Hepatic stellate cell (primary cell): ENCODE measurements around the gene SLN.
A peak's percentile ranks its signal among the peaks of the same experiment; 100 is the strongest.

Experiments used
- DNase-seq: peaks from one replicate; pipeline ENCODE4 v3.0.0; 2011; ENCODE audit warnings: low spot score

The SLN gene

GRCh38 chr11:107719557-107720302, 7.9 kb upstream of the SLN start:
- no peak for DNase-seq

DNA sequence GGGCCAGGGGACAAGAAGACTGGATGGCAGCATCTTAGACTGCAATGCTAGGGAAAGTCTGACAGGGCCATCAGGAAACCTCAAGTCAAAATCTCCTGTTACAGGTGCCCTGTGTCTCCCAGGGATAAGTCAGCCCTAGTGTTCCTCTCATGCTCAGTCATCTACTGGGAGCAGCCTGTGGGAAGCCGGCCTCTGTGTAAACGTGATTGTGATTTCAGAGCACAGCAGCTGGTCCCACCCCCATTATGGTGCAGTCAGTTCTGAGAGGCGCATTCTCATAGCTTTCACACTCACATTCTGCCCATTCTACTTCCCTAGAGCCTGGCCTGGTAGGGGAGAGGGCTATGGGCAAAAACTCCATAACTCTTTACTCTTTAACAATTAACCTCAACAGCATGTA, 7.2 kb upstream of the SLN start:
- DNase-seq: no peak

DNA sequence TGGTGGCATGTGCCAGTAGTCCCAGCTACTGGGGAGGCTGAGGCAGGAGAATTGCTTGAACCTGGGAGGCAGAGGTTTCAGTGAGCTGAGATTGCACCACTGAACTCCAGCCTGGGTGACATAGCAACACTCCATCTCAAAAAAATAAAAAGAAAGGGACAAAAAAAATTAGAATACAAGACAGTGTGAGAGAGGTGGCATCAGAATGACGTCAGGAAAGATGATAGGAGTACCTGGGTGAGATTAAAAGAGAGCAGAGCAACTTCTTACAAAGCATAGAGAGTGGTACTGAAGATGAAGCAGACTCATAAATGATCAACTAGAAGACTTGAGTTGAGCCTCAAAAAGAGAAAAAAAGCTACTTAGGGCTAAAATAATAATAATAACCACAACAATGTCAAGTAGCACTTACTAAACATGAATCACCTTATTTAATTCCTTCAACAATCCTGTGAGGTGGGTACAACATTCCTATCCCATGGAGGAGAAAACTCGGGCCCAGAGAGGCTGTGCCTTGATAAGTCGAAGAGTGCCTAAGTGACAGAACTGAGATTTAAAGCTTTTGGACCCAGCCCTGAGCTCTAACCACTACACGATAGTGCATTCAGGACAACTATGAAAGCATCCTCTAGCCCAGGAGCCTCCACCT, 5.2 kb upstream of the SLN start:
- no peak for DNase-seq

GRCh38 chr11:107713009-107713408, 1.2 kb upstream of the SLN start:
- no peak for DNase-seq

GRCh38 chr11:107710301-107710700, 1.6 kb downstream of the SLN start:
- DNase-seq: no peak

DNA sequence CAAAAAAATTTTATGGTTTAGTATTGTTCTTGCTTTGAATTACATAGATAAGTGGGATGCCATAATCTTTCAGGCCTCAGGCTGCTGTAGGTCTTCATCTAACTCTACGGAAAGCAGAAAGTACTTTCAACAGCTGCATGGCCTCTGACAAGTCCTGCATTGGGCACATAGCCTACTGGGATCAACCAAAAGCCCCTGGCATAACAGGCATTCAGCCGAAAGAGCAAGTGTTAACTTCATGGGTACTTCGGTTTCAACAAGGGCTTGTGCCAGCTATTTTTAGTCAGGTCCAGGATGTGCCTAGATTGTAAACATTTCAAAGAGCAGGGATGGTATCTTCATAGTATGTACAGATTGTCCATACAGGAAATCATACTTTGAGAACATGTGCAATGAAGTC, 3.1 kb downstream of the SLN start:
- DNase-seq: no peak

- no peak for DNase-seq
Measured at GRCh38 chr11:107707807-107708206, 4.0 kb downstream of the SLN start.

- DNase-seq: no peak
Measured at GRCh38 chr11:107707215-107707671, 4.6 kb downstream of the SLN start.

- no peak for DNase-seq
Measured at GRCh38 chr11:107706531-107706930, 5.3 kb downstream of the SLN start.

- DNase-seq: peak; percentile 33
Measured at GRCh38 chr11:107705027-107705426, 6.8 kb downstream of the SLN start.

GRCh38 chr11:107704451-107704850, 7.4 kb downstream of the SLN start:
- DNase-seq: peak; percentile 6

DNA sequence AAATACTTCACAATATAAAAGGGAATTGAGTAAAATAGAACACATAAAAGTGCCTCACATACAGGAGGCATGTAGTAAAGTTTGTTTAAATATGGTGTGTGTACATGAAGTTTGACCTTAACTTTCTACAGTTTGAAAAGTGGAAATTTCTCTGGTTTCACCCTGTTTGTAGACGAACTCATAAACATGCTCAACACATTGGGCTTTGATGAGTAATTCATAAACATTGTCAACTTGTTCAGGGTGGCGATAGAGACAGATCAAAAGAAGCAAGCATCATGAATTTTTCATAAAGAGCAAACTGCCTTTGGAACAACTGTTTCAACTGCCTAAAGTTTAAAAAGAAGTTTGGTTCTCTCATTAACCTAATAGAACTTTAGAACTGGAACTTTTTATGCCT, 9.1 kb downstream of the SLN start:
- DNase-seq: no peak

DNA sequence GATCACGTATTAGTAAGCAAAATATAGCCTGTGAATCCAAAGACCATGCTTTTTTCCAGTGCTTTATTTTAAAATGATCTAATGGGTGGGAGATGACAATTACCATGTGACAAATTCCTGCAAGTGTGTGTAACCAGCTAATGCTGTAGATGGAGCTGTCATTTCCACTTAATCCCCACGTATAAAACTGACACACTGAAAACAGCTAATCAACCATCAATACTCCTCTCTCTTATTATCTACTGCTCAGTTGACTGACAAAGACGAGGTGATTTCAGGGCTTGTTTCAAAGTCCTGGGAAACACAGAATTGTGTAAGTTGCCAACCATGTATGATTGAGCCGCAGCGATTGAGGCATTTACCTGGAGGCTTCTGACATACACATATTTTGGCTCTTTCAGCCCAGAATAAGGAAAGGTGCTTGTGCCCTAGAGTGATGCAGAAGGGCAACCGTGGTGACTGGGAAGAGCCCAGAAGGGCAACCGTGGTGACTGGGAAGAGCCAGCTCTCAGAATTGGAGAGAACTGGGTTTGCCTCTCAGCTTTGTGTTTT, 9.7 kb downstream of the SLN start:
- no peak for DNase-seq

DNA sequence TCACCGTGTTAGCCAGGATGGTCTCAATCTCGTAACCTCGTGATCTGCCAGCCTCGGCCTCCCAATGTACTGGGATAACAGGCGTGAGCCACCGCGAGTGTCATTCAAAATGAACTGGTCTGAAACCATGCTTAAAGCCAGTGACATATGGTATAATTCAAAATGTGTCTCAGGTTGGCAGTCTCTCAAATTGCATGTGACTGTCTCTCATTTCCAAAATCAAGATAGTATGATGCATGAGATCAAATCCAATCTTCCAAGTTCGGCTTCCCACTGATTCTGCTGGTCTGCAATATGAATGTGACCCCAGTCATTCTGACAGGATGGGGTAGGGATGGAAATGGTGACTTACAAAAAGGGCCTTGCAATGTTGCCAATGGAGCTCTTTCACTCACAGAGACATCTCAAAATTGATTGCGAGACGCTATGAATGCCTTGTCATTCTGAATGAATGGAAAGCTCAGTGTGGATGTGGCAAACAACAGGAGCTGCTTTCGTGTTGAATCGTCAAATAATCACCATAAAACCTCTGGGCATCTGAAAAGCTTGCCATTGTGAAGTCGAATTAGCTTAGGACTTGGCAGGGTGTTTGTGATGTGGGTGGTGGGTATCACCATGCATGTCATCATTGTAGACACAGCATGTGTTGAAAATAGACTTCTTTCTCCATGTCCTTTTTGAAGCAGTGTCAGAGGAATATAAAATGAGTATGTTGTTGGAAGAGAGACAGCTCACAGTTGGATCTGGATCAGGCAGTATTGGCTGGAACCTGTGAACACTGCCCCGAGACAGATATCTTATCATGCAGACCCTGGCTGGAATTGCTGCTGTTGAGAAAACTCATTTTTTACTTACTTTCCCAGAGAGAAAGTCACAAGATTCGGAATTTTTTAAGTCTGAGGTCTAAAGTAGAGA, 12.2 kb downstream of the SLN start:
- DNase-seq: no peak

- no peak for DNase-seq
Measured at GRCh38 chr11:107697291-107697690, 14.6 kb downstream of the SLN start.

DNA sequence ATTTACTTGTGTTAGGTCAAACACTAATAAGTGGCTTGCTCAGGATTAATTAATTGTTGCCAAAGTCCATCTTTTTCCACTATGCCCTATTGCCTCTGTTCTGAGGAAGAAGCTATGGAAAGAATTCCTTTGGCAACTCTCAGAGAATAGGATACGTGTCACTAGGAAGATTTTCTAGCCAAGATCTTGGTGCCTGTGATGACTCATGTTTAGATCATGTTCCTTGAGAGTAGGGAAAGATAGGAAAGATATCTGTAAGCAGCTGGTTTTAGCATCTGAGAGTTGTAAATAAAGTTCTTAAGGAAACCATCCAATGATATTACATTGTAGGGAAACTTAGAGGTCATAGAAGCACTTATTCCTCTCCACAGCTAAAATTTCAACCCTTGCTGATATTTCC, 15.7 kb downstream of the SLN start:
- DNase-seq: peak; percentile 68

DNA sequence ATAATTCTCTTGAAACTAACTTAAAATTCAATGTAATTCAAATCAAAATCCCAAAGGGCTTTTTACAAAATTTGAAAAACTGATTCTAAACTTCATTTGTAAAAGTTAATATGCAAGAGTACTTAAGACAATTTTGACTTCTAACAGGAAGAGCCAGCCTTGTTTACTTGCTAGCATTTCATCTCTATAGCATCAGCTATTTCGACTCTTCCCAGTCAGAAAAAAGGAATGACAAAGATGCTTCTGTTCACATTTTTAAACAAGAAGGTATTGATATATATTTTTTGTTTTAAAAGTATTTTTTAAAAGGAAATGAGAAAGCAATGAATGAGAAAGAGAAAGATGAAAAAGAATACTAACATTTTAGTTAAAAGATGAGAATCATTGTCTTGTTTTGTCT, 16.4 kb downstream of the SLN start:
- DNase-seq: no peak

- DNase-seq: peak; percentile 8
Measured at GRCh38 chr11:107691000-107691750, 20.7 kb downstream of the SLN start.

DNA sequence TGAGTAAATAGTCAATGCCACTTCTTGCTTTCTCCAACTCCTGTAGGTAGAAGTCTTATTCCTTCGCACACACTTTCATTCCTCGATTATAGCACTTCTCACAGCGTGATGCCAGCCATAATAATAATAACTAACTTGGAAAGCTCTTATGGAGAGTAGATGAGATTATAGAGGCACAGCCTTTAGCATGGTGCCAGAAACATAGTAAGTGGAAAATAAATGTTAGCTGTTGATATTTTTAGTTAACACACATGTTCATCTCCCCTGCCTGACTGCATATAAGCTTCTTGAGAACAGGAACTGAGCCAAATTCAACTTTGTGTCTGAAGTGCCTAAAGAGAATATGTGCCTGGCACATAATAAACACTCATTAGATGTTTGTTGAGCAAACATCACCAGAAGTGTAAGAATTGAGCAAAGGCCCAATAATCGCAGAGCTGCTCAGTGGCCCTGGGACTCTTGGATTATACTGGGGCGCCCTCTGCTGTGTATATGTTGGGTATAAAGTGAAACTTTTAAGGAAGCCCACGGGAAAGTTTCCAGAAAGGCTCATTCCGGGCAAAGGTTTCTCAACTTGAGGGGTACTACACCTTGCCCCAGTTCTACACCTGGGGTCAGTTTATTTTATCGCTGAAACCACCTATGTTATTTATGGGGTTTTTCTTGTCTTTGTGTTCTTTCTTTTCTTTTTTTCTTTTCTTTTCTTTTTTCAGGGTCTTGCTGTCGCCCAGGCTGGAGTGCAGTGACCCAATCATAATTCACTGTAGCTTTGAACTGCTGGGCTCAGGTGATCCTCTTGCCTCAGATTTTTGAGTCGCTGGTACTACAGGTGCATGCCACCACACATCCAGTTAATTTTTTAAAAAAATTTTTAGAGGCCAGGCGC, 22.3 kb downstream of the SLN start:
- peak; percentile 47 for DNase-seq

GRCh38 chr11:107688322-107688918, 23.4 kb downstream of the SLN start:
- DNase-seq: no peak
